Measurements from ENCODE around the gene TMEM187. TPM values are rescaled to one million over a fixed set of nuclear protein-coding genes. Genes with fewer than 3 reads are reported as not detected.
A peak's percentile ranks its signal among the peaks of the same experiment; 100 is the strongest.

The TMEM187 gene, protein sequence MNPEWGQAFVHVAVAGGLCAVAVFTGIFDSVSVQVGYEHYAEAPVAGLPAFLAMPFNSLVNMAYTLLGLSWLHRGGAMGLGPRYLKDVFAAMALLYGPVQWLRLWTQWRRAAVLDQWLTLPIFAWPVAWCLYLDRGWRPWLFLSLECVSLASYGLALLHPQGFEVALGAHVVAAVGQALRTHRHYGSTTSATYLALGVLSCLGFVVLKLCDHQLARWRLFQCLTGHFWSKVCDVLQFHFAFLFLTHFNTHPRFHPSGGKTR
- 8.6 TPM for total RNA-seq

DNA sequence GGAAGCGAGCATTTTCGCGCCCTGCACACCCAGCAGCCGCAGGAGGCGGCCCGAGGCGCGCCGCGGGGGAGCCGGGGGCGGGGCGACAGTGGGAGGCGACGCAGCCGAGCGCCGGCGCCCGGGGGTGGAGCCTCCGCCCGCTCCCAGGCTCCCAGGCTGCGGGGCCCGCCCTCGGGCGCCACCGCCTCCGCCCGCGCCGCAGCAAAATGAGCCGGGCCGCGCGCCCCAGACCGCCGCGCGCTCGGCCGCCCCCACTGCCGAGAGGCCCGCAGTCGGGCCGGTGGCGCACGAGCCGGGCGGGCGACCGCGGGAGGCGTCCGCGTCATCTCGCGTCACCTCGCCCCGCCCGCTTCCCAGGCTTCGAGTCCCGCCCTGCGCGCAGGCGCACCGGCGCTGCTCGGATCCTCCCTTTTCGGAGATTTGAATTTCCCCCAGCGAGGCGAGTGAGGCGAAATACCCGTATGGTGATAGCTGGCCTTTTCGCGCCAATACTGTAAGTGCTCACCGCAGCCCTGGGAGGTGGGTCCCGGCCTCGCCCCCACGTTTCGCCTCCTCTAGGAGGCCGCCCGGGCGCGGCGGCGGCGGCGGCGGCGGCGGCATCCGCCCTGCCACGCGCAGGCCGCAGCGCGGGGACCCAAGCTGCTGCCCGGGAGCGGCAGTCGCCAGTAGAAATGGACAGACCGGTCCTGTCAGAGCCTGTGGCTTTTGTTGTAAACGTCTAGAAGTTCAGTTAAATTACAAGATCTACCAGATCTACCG is at the start of gene TMEM187:
Gene TMEM187, plus strand, starts transcription at position 387 of the 759 bp plus-strand sequence. CDS start 9,309 bp downstream, outside the sequence.
- DNase-seq (ENCODE audit: extremely low spot score in 2 of 2), result no peak
- TF ChIP-seq CTCF (IDR thresholded peaks at IDR 0.05), result no peak
- TF ChIP-seq POLR2AphosphoS5 (IDR thresholded peaks at IDR 0.05; ENCODE audit: insufficient read depth in 1 of 2, low read depth in 1 of 2), result no peak
- TF ChIP-seq POLR2A (IDR thresholded peaks at IDR 0.05), result peak in 1 of 2 donors; percentile 66
- Histone ChIP-seq H3K4me3 (peak within 1 kb of the TSS; percentile 75 to 94), H3K36me3 (no peaks in the 10 kb centered on the region), H3K27ac (peak within 1 kb of the TSS; percentile 97), H3K27me3 (no peaks in the 10 kb centered on the region), H3K9me3 (no peaks in the 10 kb centered on the region), H3K4me1 (peaks cover 48% of the 10 kb centered on the region)
- intact Hi-C loops (cut with DNase I), result no loop called here

- H3K4me1 ChIP-seq, result peaks cover 46% of the 10 kb centered on the region
- H3K4me3 ChIP-seq, result no peak overlapping the region
- intact Hi-C loops (cut with DNase I), result loop anchor here (10.0 kb wide), 1 partner anchor 138 kb away; the partner anchor contains the start of gene SRPK3
- no peaks in the 10 kb centered on the region for H3K27me3 ChIP-seq
- TF ChIP-seq POLR2AphosphoS5 (IDR thresholded peaks at IDR 0.05; ENCODE audit: insufficient read depth in 1 of 2, low read depth in 1 of 2), result no peak
- TF ChIP-seq POLR2A (IDR thresholded peaks at IDR 0.05), result no peak
- peak in 1 of 3 experiments; percentile 27 for TF ChIP-seq CTCF (IDR thresholded peaks at IDR 0.05)
- H3K9me3 ChIP-seq, result no peaks in the 10 kb centered on the region
- no peak for DNase-seq (ENCODE audit: extremely low spot score in 2 of 2)
- no peaks in the 10 kb centered on the region for H3K36me3 ChIP-seq
- H3K27ac ChIP-seq, result no peak overlapping the region
Observed at GRCh38 chrX:153922932-153923857, 49.4 kb upstream of the TMEM187 start.

DNA sequence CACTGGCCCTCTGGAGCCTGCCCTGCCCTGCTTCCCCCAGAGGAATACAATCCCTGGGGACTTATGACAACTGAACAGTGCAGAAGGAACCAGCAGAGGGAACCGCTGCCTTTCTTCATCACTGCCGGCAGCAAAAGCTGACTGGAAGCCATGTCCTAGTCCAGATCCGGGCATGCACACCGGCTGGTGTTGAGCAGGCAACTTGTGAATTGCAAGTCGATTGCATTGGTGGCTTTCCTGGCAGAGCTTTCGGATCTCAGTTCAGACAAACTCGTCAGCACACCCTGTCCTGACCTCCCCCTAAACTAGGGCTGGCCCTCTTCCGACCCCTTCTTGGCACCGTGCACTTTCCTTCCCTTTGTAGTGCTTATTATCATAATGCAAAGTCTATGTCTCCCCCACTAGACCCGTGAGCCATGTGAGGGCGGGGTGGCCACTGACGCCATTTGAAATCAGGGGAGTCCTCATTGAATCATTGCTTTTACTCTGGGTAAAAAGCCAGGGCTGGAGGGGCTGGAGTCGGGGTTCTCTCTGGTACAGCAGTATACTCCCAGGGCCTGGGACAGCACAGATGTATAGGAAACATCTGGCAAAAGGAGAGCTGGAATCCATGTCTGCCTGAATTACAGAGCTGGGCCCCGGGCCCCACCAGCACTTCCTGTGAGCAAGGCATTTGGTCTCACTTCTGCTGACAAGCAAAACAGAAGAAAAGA is 48.2 kb upstream of the TMEM187 start:
- Histone ChIP-seq H3K4me3 (no peak overlapping the region), H3K9me3 (no peaks in the 10 kb centered on the region), H3K27ac (no peak overlapping the region), H3K4me1 (peaks cover 55% of the 10 kb centered on the region), H3K27me3 (no peaks in the 10 kb centered on the region), H3K36me3 (no peaks in the 10 kb centered on the region)
- intact Hi-C loops (cut with DNase I), result loop anchor here (10.0 kb wide), 1 partner anchor 140 kb away; the partner anchor contains the start of gene SRPK3
- TF ChIP-seq POLR2A (IDR thresholded peaks at IDR 0.05) (no peak), CTCF (IDR thresholded peaks at IDR 0.05) (no peak), POLR2AphosphoS5 (IDR thresholded peaks at IDR 0.05; ENCODE audit: insufficient read depth in 1 of 2, low read depth in 1 of 2) (no peak)
- no peak for DNase-seq (ENCODE audit: extremely low spot score in 2 of 2)

GRCh38 chrX:153925387-153925738 is 47.2 kb upstream of the TMEM187 start:
- intact Hi-C loops (cut with DNase I), result loop anchor here (10.0 kb wide), 1 partner anchor 141 kb away; the partner anchor contains the start of gene SRPK3
- Histone ChIP-seq H3K4me1 (peaks cover 56% of the 10 kb centered on the region), H3K36me3 (no peaks in the 10 kb centered on the region), H3K4me3 (peak overlapping the region in 1 of 2 donors; percentile 24), H3K27ac (no peak overlapping the region), H3K27me3 (no peaks in the 10 kb centered on the region), H3K9me3 (no peaks in the 10 kb centered on the region)
- no peak for DNase-seq (ENCODE audit: extremely low spot score in 2 of 2)
- TF ChIP-seq CTCF (IDR thresholded peaks at IDR 0.05) (no peak), POLR2AphosphoS5 (IDR thresholded peaks at IDR 0.05; ENCODE audit: insufficient read depth in 1 of 2, low read depth in 1 of 2) (no peak), POLR2A (IDR thresholded peaks at IDR 0.05) (no peak)
